ENCODE measurements around the gene RNU5B-1. TPM values are rescaled to one million over a fixed set of nuclear protein-coding genes. Genes with fewer than 3 reads are reported as not detected.

Gene RNU5B-1
- total and polyA plus RNA-seq, 7 donors = not detected

GRCh38 chr15:65342493-65342892, 38.0 kb downstream of the RNU5B-1 start:
- DNase-seq = no peak
- Histone ChIP-seq H3K9me3 (no peaks in the 10 kb centered on the region), H3K27ac (no peak overlapping the region), H3K27me3 (no peaks in the 10 kb centered on the region), H3K4me1 (no peaks in the 10 kb centered on the region), H3K36me3 (no peaks in the 10 kb centered on the region), H3K4me3 (no peak overlapping the region)
- TF ChIP-seq EP300 (IDR thresholded peaks at IDR 0.05) (no peak), POLR2AphosphoS5 (IDR thresholded peaks at IDR 0.05) (no peak), POLR2A (IDR thresholded peaks at IDR 0.05) (no peak), CTCF (IDR thresholded peaks at IDR 0.05) (no peak)
- WGBS, 2 donors = 88 to 92% methylated on average over 9 of the region's 9 CpGs
- intact Hi-C loops (cut with DNase I) = no loop called here

GRCh38 chr15:65343374-65343981, 39.0 kb downstream of the RNU5B-1 start:
- no peaks in the 10 kb centered on the region for H3K27me3 ChIP-seq
- no peaks in the 10 kb centered on the region for H3K4me1 ChIP-seq
- DNase-seq = no peak
- H3K27ac ChIP-seq = no peak overlapping the region
- no peaks in the 10 kb centered on the region for H3K36me3 ChIP-seq
- TF ChIP-seq POLR2AphosphoS5 (IDR thresholded peaks at IDR 0.05) (no peak), POLR2A (IDR thresholded peaks at IDR 0.05) (no peak), EP300 (IDR thresholded peaks at IDR 0.05) (no peak), CTCF (IDR thresholded peaks at IDR 0.05) (no peak)
- 29 to 76% methylated on average over 10 of the region's 10 CpGs for WGBS, 2 donors
- H3K4me3 ChIP-seq = no peak overlapping the region
- H3K9me3 ChIP-seq = no peaks in the 10 kb centered on the region
- intact Hi-C loops (cut with DNase I) = no loop called here

GRCh38 chr15:65344214-65344913, 39.9 kb downstream of the RNU5B-1 start:
- Histone ChIP-seq H3K4me1 (no peaks in the 10 kb centered on the region), H3K27me3 (no peaks in the 10 kb centered on the region), H3K36me3 (no peaks in the 10 kb centered on the region), H3K9me3 (no peaks in the 10 kb centered on the region), H3K27ac (no peak overlapping the region), H3K4me3 (no peak overlapping the region)
- no peak for TF ChIP-seq POLR2AphosphoS5 (IDR thresholded peaks at IDR 0.05)
- TF ChIP-seq EP300 (IDR thresholded peaks at IDR 0.05) = no peak
- no peak for TF ChIP-seq POLR2A (IDR thresholded peaks at IDR 0.05)
- no peak for TF ChIP-seq CTCF (IDR thresholded peaks at IDR 0.05)
- 51 to 83% methylated on average over 8 of the region's 8 CpGs for WGBS, 2 donors
- peak; percentile 21 for DNase-seq
- intact Hi-C loops (cut with DNase I) = no loop called here

GRCh38 chr15:65344914-65345275, 40.4 kb downstream of the RNU5B-1 start:
- intact Hi-C loops (cut with DNase I) = no loop called here
- Histone ChIP-seq H3K4me3 (no peak overlapping the region), H3K27me3 (no peaks in the 10 kb centered on the region), H3K27ac (no peak overlapping the region), H3K9me3 (no peaks in the 10 kb centered on the region), H3K36me3 (no peaks in the 10 kb centered on the region), H3K4me1 (no peaks in the 10 kb centered on the region)
- TF ChIP-seq POLR2A (IDR thresholded peaks at IDR 0.05) (no peak), POLR2AphosphoS5 (IDR thresholded peaks at IDR 0.05) (no peak), CTCF (IDR thresholded peaks at IDR 0.05) (no peak), EP300 (IDR thresholded peaks at IDR 0.05) (no peak)
- WGBS, 2 donors = 43 to 70% methylated on average over 2 of the region's 2 CpGs
- DNase-seq = no peak

Data from sigmoid colon (tissue), 7 donors.